Hepatocyte (in vitro differentiated cells): Measurements from ENCODE around the gene LAMB3.
A peak's percentile ranks its signal among the peaks of the same experiment; 100 is the strongest.

Source experiments
- CTCF ChIP-seq: fragments of 200-600 bp; sonication (generic); IDR thresholded peaks from 2 replicates; pipeline ENCODE4 v1.5.1; 2016; ENCODE audit warnings: antibody characterized with exemption, mild to moderate bottlenecking; ENCODE audit not compliant: poor library complexity
- EZH2 ChIP-seq: fragments of 200-600 bp; sonication (generic); IDR thresholded peaks from 2 replicates; pipeline ENCODE4 v1.6.1; 2016; ENCODE audit warnings: antibody characterized with exemption, mild to moderate bottlenecking, borderline replicate concordance
- EZH2phosphoT487 ChIP-seq: fragments of 200-600 bp; sonication (generic); IDR thresholded peaks from one replicate; pipeline ENCODE4 v1.6.1; 2018; ENCODE audit warnings: antibody characterized with exemption, mild to moderate bottlenecking, low read depth, moderate library complexity; ENCODE audit not compliant: unreplicated experiment, severe bottlenecking

- TF ChIP-seq CTCF (peak; percentile 92), EZH2phosphoT487 (no peak), EZH2 (no peak)
Observed at GRCh38 chr1:209627732-209628196, 24.5 kb downstream of the LAMB3 start.
